ENCODE results near the gene FMNL2. TPM values are rescaled to one million over a fixed set of nuclear protein-coding genes. Genes with fewer than 3 reads are reported as not detected.

The FMNL2 gene
- total RNA-seq, 1 experiment from 2014 or later = 33.6 TPM

GRCh38 chr2:152617456-152618192 is 282.6 kb downstream of the FMNL2 start:
- Histone ChIP-seq H3K23ac (ENCODE audit: insufficient read length, low read depth, low read length) (no peak overlapping the region), H2AK5ac (ENCODE audit: insufficient read length, low read length) (no peak overlapping the region), H3K14ac (ENCODE audit: insufficient read depth, low read length) (no peak overlapping the region), H4K91ac (ENCODE audit: insufficient read length, low read depth, low read length) (no peak overlapping the region), H2BK12ac (ENCODE audit: insufficient read length, low read depth, low read length) (no peak overlapping the region), H3K9ac (ENCODE audit: extremely low read depth, insufficient read length, low read length) (no peak overlapping the region), H2BK5ac (ENCODE audit: insufficient read length, low read length) (no peak overlapping the region), H3K27me3 (ENCODE audit: insufficient read depth, low read length) (no peaks in the 10 kb centered on the region), H3K27ac (ENCODE audit: insufficient read length, low read depth, low read length) (no peak overlapping the region), H3K56ac (ENCODE audit: insufficient read length, low read depth, low read length) (no peak overlapping the region), H3K4me1 (ENCODE audit: insufficient read depth, low read length) (no peaks in the 10 kb centered on the region), H2BK15ac (ENCODE audit: low read depth, low read length) (no peak overlapping the region), H3K79me1 (ENCODE audit: insufficient read depth, low read depth, low read length, poor library complexity, severe bottlenecking) (no peaks in the 10 kb centered on the region), H2BK120ac (ENCODE audit: low read depth, low read length, poor library complexity, severe bottlenecking) (no peak overlapping the region), H4K20me1 (ENCODE audit: control insufficient read depth, insufficient read depth, insufficient read length) (no peaks in the 10 kb centered on the region), H2AFZ (ENCODE audit: low read length) (no peak overlapping the region), H4K5ac (ENCODE audit: insufficient read length, low read depth, low read length) (no peak overlapping the region), H3K79me2 (ENCODE audit: insufficient read depth, low read length) (no peaks in the 10 kb centered on the region), H4K8ac (replicated peaks; ENCODE audit: insufficient read length, low read depth, low read length) (no peak overlapping the region), H3K4ac (ENCODE audit: low read depth, low read length) (no peak overlapping the region), H3K4me2 (ENCODE audit: insufficient read depth, insufficient read length, low read length) (no peak overlapping the region), H3K18ac (ENCODE audit: insufficient read length, low read depth, low read length) (no peak overlapping the region), H3T11ph (ENCODE audit: low read length) (no peak overlapping the region), H2BK20ac (ENCODE audit: low read depth, low read length, poor library complexity, severe bottlenecking) (no peak overlapping the region), H3K23me2 (ENCODE audit: insufficient read length, low read depth, low read length, poor library complexity, severe bottlenecking) (no peaks in the 10 kb centered on the region), H3K9me3 (ENCODE audit: control insufficient read depth, low read depth, low read length) (no peaks in the 10 kb centered on the region)
- WGBS (ENCODE audit: extremely low coverage, insufficient read length, low lambda C conversion rate) = no CpG with 5 or more reads among the region's 4 CpGs
- Mint-ChIP-seq H3K4me3 (no peak overlapping the region), H3K4me1 (no peaks in the 10 kb centered on the region), H3K9me3 (no peaks in the 10 kb centered on the region), H3K27ac (no peak overlapping the region), H3K27me3 (ENCODE audit: low read depth) (no peaks in the 10 kb centered on the region), H3K36me3 (ENCODE audit: insufficient read depth in 1 of 3, low read depth in 3 of 3) (peaks cover 20 to 68% (median 65%) of the 10 kb centered on the region in 3 experiments; a peak in 6 of 7 replicates)
- no peak for DNase-seq
- TF ChIP-seq CTCF (conservative IDR thresholded peaks at IDR 0.05) = no peak

Measured in H9 (cell line).